Endometrium (tissue), 2 donors: Measurements from ENCODE around the gene SLC6A18.

Experiments used
- FAIRE-seq: peaks from 2 replicates; lab custom pipeline; 2012; peaks lifted over from hg19 to GRCh38; lab: Jason Lieb, UNC
- donor health status: control.
- donor health status: control.

SLC6A18 gene

GRCh38 chr5:1231354-1231905 is 6.2 kb downstream of the SLC6A18 start:
- no peak for FAIRE-seq

DNA sequence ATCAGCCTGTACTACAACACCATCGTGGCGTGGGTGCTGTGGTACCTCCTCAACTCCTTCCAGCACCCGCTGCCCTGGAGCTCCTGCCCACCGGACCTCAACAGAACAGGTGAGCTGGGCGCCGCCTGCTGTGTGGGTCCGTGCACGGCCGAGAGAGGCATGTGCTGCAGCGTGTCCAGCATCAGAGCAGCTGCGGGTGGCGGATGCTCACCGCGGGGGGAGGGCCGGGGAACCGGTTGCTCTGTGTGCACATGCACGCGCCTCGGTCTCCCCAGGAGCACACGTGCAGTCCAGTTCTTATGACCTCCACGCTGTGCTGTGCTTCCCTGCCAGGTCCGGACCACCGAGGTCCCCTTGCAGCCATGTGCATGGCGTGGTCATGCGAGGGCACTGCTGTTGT is 7.6 kb downstream of the SLC6A18 start:
- no peak for FAIRE-seq

DNA sequence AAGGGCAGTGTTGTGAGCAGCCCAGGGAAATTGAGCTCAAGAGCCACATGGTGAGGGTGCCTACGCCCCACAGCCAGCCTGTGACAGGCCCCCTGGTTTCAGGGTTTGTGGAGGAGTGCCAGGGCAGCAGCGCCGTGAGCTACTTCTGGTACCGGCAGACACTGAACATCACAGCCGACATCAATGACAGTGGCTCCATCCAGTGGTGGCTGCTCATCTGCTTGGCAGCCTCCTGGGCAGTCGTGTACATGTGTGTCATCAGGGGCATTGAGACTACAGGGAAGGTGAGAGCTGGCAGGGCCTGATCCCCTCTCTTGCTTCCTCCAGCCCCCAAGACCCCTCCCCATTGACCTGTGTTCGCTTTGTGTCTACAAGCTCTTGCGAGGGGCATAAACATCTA is 10.2 kb downstream of the SLC6A18 start:
- no peak for FAIRE-seq

- FAIRE-seq, result no peak
Observed at GRCh38 chr5:1235838-1236237, 10.7 kb downstream of the SLC6A18 start.

GRCh38 chr5:1239505-1240251 is 14.5 kb downstream of the SLC6A18 start:
- FAIRE-seq, result no peak

GRCh38 chr5:1240496-1241260 is 15.5 kb downstream of the SLC6A18 start:
- no peak for FAIRE-seq

- FAIRE-seq, result no peak
Observed at GRCh38 chr5:1241509-1242080, 16.4 kb downstream of the SLC6A18 start.

- no peak for FAIRE-seq
Observed at GRCh38 chr5:1242733-1243486, 17.7 kb downstream of the SLC6A18 start.

GRCh38 chr5:1243487-1244130 is 18.4 kb downstream of the SLC6A18 start:
- FAIRE-seq, result no peak

- no peak for FAIRE-seq
Observed at GRCh38 chr5:1244255-1244654, 19.1 kb downstream of the SLC6A18 start.

DNA sequence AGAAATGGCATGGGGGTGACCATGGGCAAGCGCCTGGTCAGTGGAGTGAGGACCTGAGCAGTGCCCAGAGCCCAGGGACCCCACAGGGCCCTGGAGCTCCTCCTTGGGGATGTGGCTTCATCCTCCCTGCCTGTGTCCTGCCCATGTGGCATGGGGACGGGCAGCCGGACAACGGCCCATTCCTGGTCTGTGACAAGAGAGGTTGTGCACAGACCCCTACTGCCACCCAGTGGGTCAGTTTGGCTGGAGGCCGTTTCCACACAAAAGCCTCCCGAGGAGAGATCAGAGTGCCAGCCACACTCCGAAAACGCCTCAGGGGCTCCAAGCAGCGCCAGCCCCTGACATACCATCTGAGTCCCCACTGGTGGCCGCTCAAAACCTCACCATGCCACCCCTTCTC is 19.8 kb downstream of the SLC6A18 start:
- FAIRE-seq, result no peak

DNA sequence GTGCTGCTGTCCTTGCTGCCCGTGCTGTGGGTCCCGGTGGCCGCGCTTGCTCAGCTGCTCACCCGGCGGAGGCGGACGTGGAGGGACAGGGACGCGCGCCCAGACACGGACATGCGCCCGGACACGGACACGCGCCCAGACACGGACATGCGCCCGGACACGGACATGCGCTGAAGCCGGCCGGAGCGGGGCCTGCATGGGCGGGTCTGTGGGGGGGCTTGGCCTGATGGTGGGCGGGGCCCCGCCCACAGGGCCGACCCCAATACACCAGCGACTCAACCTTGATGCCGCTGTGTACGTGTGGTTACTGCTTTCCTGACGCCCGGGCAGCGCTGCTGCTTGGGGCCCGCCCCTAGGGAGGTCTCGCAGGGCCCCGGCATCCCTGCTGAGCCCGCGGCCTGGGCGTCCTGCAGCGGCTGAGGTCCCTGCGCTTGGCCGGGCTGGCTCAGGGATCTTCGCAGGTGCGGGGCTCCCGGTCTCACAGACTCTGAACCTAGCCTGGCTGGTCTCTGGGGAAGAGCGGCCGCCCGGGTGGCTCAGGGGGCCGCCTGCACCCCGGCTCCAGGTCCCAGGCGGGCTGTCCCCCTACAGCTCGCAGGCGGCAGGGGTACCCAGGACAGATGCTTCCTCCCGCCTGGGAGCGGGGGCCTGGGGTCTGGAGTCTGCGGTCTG is 20.9 kb downstream of the SLC6A18 start:
- FAIRE-seq, result no peak

- FAIRE-seq, result no peak
Observed at GRCh38 chr5:1246711-1247431, 21.7 kb downstream of the SLC6A18 start.

DNA sequence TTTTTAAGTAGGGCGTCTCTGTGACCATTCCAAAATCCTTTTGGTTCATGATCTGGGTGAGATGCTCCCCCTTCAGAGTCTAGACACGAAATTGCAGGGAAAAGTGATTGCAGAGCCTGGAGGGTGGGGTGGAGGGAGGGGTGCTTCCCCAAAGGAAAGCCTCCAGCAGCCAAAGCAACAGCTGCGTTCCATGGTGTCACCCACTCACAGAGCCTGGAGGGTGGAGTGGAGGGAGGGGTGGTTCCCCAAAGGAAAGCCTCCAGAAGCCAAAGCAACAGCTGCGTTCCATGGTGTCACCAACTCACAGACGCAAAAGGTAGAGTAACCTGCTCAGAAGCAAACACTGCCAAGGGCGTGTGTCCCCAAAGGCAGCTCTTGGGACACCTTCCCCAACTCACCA is 22.6 kb downstream of the SLC6A18 start:
- no peak for FAIRE-seq

GRCh38 chr5:1249366-1250280 is 24.4 kb downstream of the SLC6A18 start:
- FAIRE-seq, result no peak

GRCh38 chr5:1251678-1252580 is 26.7 kb downstream of the SLC6A18 start:
- no peak for FAIRE-seq

DNA sequence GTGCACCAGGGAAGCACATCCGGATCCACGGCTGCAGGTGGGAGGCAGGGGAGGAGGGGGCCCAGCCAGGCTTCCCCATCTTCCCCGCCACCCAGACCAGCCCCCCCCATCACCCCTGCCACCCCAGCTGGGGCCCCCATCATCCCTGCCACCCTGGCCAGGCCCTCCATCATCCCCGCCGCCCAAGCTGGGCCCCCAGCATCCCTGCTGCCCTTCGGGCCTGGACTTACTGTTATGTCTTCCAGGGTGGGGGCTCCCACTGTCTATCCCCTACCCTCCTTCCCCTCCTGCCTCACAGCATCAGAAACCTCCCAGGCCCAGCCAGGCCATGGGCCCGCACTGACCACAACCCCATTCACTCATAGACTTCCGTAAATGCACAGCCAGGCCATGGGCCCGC is 27.5 kb downstream of the SLC6A18 start:
- FAIRE-seq, result no peak

DNA sequence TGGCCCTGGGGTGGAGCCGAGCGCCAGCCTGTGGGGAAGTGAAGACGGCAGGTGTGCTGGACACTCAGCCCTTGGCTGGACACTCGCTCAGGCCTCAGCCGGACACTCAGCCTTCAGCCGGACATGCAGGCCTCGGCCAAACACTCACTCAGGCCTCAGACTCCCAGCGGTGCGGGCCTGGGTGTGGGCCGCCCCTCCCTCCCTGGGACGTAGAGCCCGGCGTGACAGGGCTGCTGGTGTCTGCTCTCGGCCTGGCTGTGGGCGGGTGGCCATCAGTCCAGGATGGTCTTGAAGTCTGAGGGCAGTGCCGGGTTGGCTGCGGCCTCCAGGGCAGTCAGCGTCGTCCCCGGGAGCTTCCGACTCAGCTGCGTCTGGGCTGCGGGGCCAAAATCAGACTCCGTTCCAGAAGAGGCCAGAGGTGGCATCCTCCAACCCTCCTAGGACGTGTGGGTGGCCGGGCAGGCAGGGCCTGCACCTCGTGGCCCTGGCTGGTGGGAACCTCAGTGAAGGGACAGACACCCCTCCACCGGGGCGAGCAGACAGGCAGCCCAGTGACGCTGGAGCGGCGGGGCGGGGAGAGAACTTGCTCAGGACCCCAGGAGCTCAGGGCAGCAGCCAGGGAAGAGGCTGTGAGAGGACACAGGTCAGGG is 28.4 kb downstream of the SLC6A18 start:
- FAIRE-seq, result no peak
